Measurements from ENCODE around the gene PPEF2.

The PPEF2 gene

GRCh38 chr4:75876218-75876617, 26.0 kb downstream of the PPEF2 start:
- Histone ChIP-seq H3K27ac (no peak overlapping the region), H3K4me3 (ENCODE audit: low read depth, low read length) (no peak overlapping the region), H3K27me3 (replicated peaks) (no peaks in the 10 kb centered on the region), H3K36me3 (replicated peaks) (no peaks in the 10 kb centered on the region)
- no peak for TF ChIP-seq CTCF (IDR thresholded peaks at IDR 0.05; ENCODE audit: low read depth, low read length, missing control alignments)
- DNase-seq = no peak
- in situ Hi-C loops (cut with HindIII; ENCODE audit: low pct_ligation_motif_present, low sequenced_read_pairs) = no loop called here

- no peak for DNase-seq
Observed at GRCh38 chr4:75869100-75869499, 33.2 kb downstream of the PPEF2 start.

GRCh38 chr4:75867130-75867529, 35.1 kb downstream of the PPEF2 start:
- no peak for DNase-seq
- TF ChIP-seq CTCF (IDR thresholded peaks at IDR 0.05; ENCODE audit: low read depth, low read length, missing control alignments) = no peak
- Histone ChIP-seq H3K27me3 (replicated peaks) (no peaks in the 10 kb centered on the region), H3K4me3 (ENCODE audit: low read depth, low read length) (no peak overlapping the region), H3K36me3 (replicated peaks) (no peaks in the 10 kb centered on the region), H3K27ac (no peak overlapping the region)
- in situ Hi-C loops (cut with HindIII; ENCODE audit: low pct_ligation_motif_present, low sequenced_read_pairs) = no loop called here

More at GRCh38 chr4:75869100-75869499, 33.2 kb downstream of the PPEF2 start:
- TF ChIP-seq CTCF (IDR thresholded peaks at IDR 0.05; ENCODE audit: low read depth, low read length, missing control alignments) = no peak
- in situ Hi-C loops (cut with HindIII; ENCODE audit: low pct_ligation_motif_present, low sequenced_read_pairs) = no loop called here
- Histone ChIP-seq H3K36me3 (replicated peaks) (no peaks in the 10 kb centered on the region), H3K27me3 (replicated peaks) (no peaks in the 10 kb centered on the region), H3K27ac (no peak overlapping the region), H3K4me3 (ENCODE audit: low read depth, low read length) (no peak overlapping the region)

GRCh38 chr4:75860606-75861005, 41.6 kb downstream of the PPEF2 start:
- no peak for TF ChIP-seq CTCF (IDR thresholded peaks at IDR 0.05; ENCODE audit: low read depth, low read length, missing control alignments)
- in situ Hi-C loops (cut with HindIII; ENCODE audit: low pct_ligation_motif_present, low sequenced_read_pairs) = no loop called here
- Histone ChIP-seq H3K4me3 (ENCODE audit: low read depth, low read length) (no peak overlapping the region), H3K36me3 (replicated peaks) (no peaks in the 10 kb centered on the region), H3K27ac (no peak overlapping the region), H3K27me3 (replicated peaks) (no peaks in the 10 kb centered on the region)
- no peak for DNase-seq

DNA sequence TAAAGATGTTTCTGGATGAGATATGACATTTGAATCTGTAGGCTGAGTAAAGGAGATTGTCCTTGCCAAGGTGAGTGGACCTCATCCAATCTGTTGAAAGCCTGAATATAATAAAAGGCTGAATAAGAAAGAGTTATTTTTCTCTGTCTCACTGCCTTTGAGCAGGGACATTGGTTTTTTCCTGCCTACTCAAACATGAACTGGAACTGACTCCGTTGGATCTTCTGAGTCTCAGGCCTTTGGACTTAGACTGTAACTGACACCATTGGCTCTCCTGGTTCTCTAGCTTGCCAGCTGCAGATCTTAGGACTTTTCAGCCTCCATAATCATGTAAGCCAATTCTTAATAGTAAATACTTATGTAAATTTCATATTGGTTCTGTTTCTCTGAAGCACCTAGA, 43.5 kb downstream of the PPEF2 start:
- in situ Hi-C loops (cut with HindIII; ENCODE audit: low pct_ligation_motif_present, low sequenced_read_pairs) = no loop called here
- no peak for TF ChIP-seq CTCF (IDR thresholded peaks at IDR 0.05; ENCODE audit: low read depth, low read length, missing control alignments)
- no peak for DNase-seq
- no peak overlapping the region for H3K4me3 ChIP-seq (ENCODE audit: low read depth, low read length)
- H3K36me3 ChIP-seq (replicated peaks) = no peaks in the 10 kb centered on the region
- H3K27ac ChIP-seq = no peak overlapping the region
- H3K27me3 ChIP-seq (replicated peaks) = no peaks in the 10 kb centered on the region

DNA sequence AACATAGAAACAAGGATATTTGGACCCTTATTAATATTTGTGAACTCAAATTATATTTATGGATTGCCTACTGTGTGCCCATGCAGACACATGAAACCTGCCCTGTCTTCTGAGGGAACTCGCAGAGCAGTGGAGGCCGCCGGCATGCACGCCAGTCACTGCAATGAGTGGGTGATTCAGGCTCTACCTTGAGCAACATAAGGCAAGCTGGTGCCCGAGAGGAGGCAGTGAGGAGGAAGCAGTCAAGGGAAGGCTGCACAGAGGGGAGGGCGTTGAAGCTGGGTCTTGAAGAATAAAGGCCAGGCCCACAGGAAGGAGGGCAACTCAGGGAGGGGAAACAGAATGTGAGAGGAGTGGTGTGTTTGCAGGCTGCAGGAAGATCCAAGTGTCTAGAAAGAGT, 52.8 kb downstream of the PPEF2 start:
- DNase-seq = no peak
- Histone ChIP-seq H3K27me3 (replicated peaks) (no peaks in the 10 kb centered on the region), H3K36me3 (replicated peaks) (no peaks in the 10 kb centered on the region), H3K27ac (peak overlapping the region; percentile 51), H3K4me3 (ENCODE audit: low read depth, low read length) (no peak overlapping the region)
- in situ Hi-C loops (cut with HindIII; ENCODE audit: low pct_ligation_motif_present, low sequenced_read_pairs) = no loop called here
- no peak for TF ChIP-seq CTCF (IDR thresholded peaks at IDR 0.05; ENCODE audit: low read depth, low read length, missing control alignments)

Data from brain microvascular endothelial cell (primary cell).